B cell (primary cell): ENCODE data around the gene CHD6. TPM values are rescaled to one million over a fixed set of nuclear protein-coding genes. Genes with fewer than 3 reads are reported as not detected.

Experiments
- ATAC-seq: fragments of 200-7000 bp; cut with Tn5 transposase; one replicate; pipeline ENCODE4 v1.10.0; 2021; ENCODE audit warnings: low read depth, mild to moderate bottlenecking, moderate number of reproducible peaks, moderate library complexity
- CTCF ChIA-PET: fragments of 350-600 bp; sonication (Branson Sonifier 250); formaldehyde crosslinking; loops from one replicate; lab custom pipeline; 2021; ENCODE audit warnings: antibody characterized with exemption, inconsistent platforms; lab: Charles Lee
- POLR2A ChIA-PET: fragments of 350-600 bp; sonication (Branson Sonifier 250); formaldehyde crosslinking; loops from one replicate; lab custom pipeline; 2021; ENCODE audit warnings: antibody characterized with exemption; lab: Charles Lee
- DNase-seq: peaks from one replicate; pipeline ENCODE4 v3.0.0; 2013
- H2AFZ ChIP-seq: 2 replicates; pipeline ENCODE4 v1.6.1; 2012; ENCODE audit warnings: mild to moderate bottlenecking, low read depth, low read length; ENCODE audit not compliant: insufficient read depth, poor library complexity, severe bottlenecking
- H3K27ac ChIP-seq, 2 donors: 1 replicate in 1 of 2; 2 replicates in 1 of 2; pipeline ENCODE4 v1.5.1; 2012 to 2013; ENCODE audit warnings: low read length in 2 of 2, mild to moderate bottlenecking in 2 of 2, moderate library complexity in 1 of 2
- H3K27me3 ChIP-seq, 4 experiments: fragments of 200-600 bp in 1 of 4; sonication (generic) in 1 of 4; replicated peaks in 1 of 4; 1 replicate in 2 of 4; 2 replicates in 2 of 4; pipeline versions ENCODE4 v1.6.1 to v1.7.0; 2013 to 2016; ENCODE audit warnings: low read length in 3 of 4, mild to moderate bottlenecking in 2 of 4, mixed read lengths in 1 of 4, moderate library complexity in 1 of 4; ENCODE audit not compliant: insufficient read depth in 4 of 4, control insufficient read depth in 3 of 4; ENCODE audit errors: control extremely low read depth in 1 of 4
- H3K36me3 ChIP-seq, 2 experiments: replicated peaks in 1 of 2; 1 replicate in 1 of 2; 2 replicates in 1 of 2; pipeline versions ENCODE4 v1.6.1 to v1.7.1; 2013; ENCODE audit warnings: low read length in 1 of 2; ENCODE audit not compliant: insufficient read depth in 2 of 2, control insufficient read depth in 1 of 2; ENCODE audit errors: control extremely low read depth in 1 of 2, extremely low read depth in 1 of 2
- H3K4me1 ChIP-seq, 2 donors: fragments of 200-600 bp in 1 of 2; sonication (generic) in 1 of 2; 1 replicate in 1 of 2; 2 replicates in 1 of 2; pipeline versions ENCODE4 v1.5.1 to v1.6.1; 2013 to 2017; ENCODE audit warnings: low read length in 2 of 2; ENCODE audit not compliant: control insufficient read depth in 2 of 2, insufficient read depth in 2 of 2
- H3K4me2 ChIP-seq: replicated peaks from 2 replicates; pipeline ENCODE3; 2012; ENCODE audit warnings: mild to moderate bottlenecking, low read depth, low read length; ENCODE audit not compliant: poor library complexity, severe bottlenecking
- H3K4me3 ChIP-seq, 5 experiments: fragments of 200-600 bp in 1 of 5; sonication (generic) in 1 of 5; 1 replicate in 3 of 5; 2 replicates in 2 of 5; pipeline versions ENCODE4 v1.5.1 to v1.7.0; 2011 to 2016; ENCODE audit warnings: low read length in 4 of 5, mild to moderate bottlenecking in 4 of 5, low read depth in 2 of 5, control low read depth in 1 of 5, moderate library complexity in 1 of 5; ENCODE audit not compliant: insufficient read depth in 1 of 5; ENCODE audit errors: control extremely low read depth in 1 of 5, extremely low read depth in 1 of 5
- H3K79me2 ChIP-seq: fragments of 200-600 bp; sonication (generic); one replicate; pipeline ENCODE4 v1.6.0; 2016; ENCODE audit warnings: low read length; ENCODE audit not compliant: control insufficient read depth, insufficient read depth
- H3K9ac ChIP-seq: fragments of 200-600 bp; sonication (generic); 2 replicates; pipeline ENCODE4 v1.6.1; 2017; ENCODE audit warnings: mild to moderate bottlenecking, low read length, moderate library complexity
- H3K9me3 ChIP-seq, 3 donors: one replicate each; pipeline versions ENCODE4 v1.6.1 to v1.7.1; 2013; ENCODE audit warnings: low read length in 2 of 3; ENCODE audit not compliant: control insufficient read depth in 2 of 3, insufficient read depth in 1 of 3; ENCODE audit errors: control extremely low read depth in 1 of 3
- H4K20me1 ChIP-seq: 2 replicates; pipeline ENCODE4 v1.6.0; 2012; ENCODE audit warnings: mild to moderate bottlenecking, low read length; ENCODE audit not compliant: insufficient read depth, control insufficient read depth, poor library complexity, severe bottlenecking
- H3K27ac Mint-ChIP-seq: one replicate; pipeline ENCODE4 v1.8.0; 2021; ENCODE audit warnings: mixed read lengths
- H3K27me3 Mint-ChIP-seq: one replicate; pipeline ENCODE4 v1.8.0; 2021; ENCODE audit warnings: mixed read lengths
- H3K4me1 Mint-ChIP-seq: one replicate; pipeline ENCODE4 v1.8.0; 2021; ENCODE audit warnings: mixed read lengths
- H3K4me3 Mint-ChIP-seq: one replicate; pipeline ENCODE4 v1.8.0; 2021; ENCODE audit warnings: mixed read lengths
- H3K9me3 Mint-ChIP-seq: one replicate; pipeline ENCODE4 v1.8.0; 2022; ENCODE audit warnings: mixed read lengths; ENCODE audit not compliant: insufficient read depth
- CTCF ChIP-seq: fragments of 200-600 bp; IDR thresholded peaks from one replicate; pipeline ENCODE4 v1.8.0; 2022; ENCODE audit warnings: antibody characterized with exemption, mild to moderate bottlenecking
- EZH2 ChIP-seq: IDR thresholded peaks from 2 replicates; pipeline ENCODE4 v1.6.1; 2012; ENCODE audit warnings: borderline replicate concordance, low read depth, mild to moderate bottlenecking, moderate library complexity, low read length; ENCODE audit not compliant: insufficient read depth, poor library complexity, severe bottlenecking
- WGBS: methylation state at CpG from one replicate; pipeline ENCODE4 v1.1.5; 2013; ENCODE audit warnings: missing lambda C conversion rate; ENCODE audit not compliant: insufficient coverage; 5-methylcytosine and 5-hydroxymethylcytosine counted together
- intact Hi-C: fragments of 100-400 bp; cut with micrococcal nuclease; formaldehyde crosslinking; loops from one replicate; pipeline ENCODE4 v1.10.0; 2022
- polyA plus RNA-seq: library from polyadenylated mRNA; depleted of rRNA; stranded (reverse); fragments of >200 nt; gene quantifications from 2 replicates; pipeline ENCODE4 v1.2.3, GENCODE V29; 2012
- total RNA-seq, 2 donors: library from RNA; stranded (reverse); fragments of 120-200 nt in 1 of 2; gene quantifications; 1 replicate in 1 of 2; 2 replicates in 1 of 2; pipeline versions ENCODE4 v1.2.3 to v1.2.4, GENCODE V29; 2013 to 2022

CHD6 gene
- total and polyA plus RNA-seq, 2 donors (not counting 1 experiment from before 2014, with no cell fraction given): 10.3 to 117 TPM

- no peak for DNase-seq
- no peaks in the 10 kb centered on the region for H3K27me3 Mint-ChIP-seq
- no peak for ATAC-seq
- Histone ChIP-seq H3K4me1 (no peaks in the 10 kb centered on the region), H2AFZ (no peak overlapping the region), H3K79me2 (peaks cover 3% of the 10 kb centered on the region), H4K20me1 (peaks cover 10% of the 10 kb centered on the region), H3K9ac (no peak overlapping the region), H3K9me3 (peaks cover 3 to 8% (median 3%) of the 10 kb centered on the region in 3 donors), H3K27me3 (no peaks in the 10 kb centered on the region), H3K4me2 (no peak overlapping the region), H3K27ac (no peak overlapping the region), H3K36me3 (peaks cover 15 to 39% of the 10 kb centered on the region in 2 experiments), H3K4me3 (no peak overlapping the region)
- peaks cover 3% of the 10 kb centered on the region for H3K9me3 Mint-ChIP-seq
- intact Hi-C loops: no loop called here
- TF ChIP-seq CTCF (no peak), EZH2 (no peak)
- ChIA-PET CTCF (no interaction called here), POLR2A (no interaction called here)
- H3K4me3 Mint-ChIP-seq: no peak overlapping the region
- no peak overlapping the region for H3K27ac Mint-ChIP-seq
- 100% methylated on average over 3 of the region's 5 CpGs for WGBS
- no peaks in the 10 kb centered on the region for H3K4me1 Mint-ChIP-seq
Measured at GRCh38 chr20:41507436-41507835, 110.7 kb downstream of the CHD6 start.

- H3K4me3 ChIP-seq: no peak overlapping the region
- no peak overlapping the region for H3K9ac ChIP-seq
- H3K79me2 ChIP-seq: peaks cover under 1% of the 10 kb centered on the region
- no peak overlapping the region for H3K27ac ChIP-seq
- no peak overlapping the region for H2AFZ ChIP-seq
- H3K4me1 ChIP-seq: no peaks in the 10 kb centered on the region
- WGBS: 100% methylated on average over 3 of the region's 4 CpGs
- peaks cover 10% of the 10 kb centered on the region for H4K20me1 ChIP-seq
- Mint-ChIP-seq H3K27me3 (no peaks in the 10 kb centered on the region), H3K27ac (no peak overlapping the region), H3K4me1 (no peaks in the 10 kb centered on the region), H3K9me3 (peaks cover 3% of the 10 kb centered on the region), H3K4me3 (no peak overlapping the region)
- ATAC-seq (no peak), DNase-seq (no peak)
- ChIA-PET POLR2A (no interaction called here), CTCF (no interaction called here)
- TF ChIP-seq CTCF (no peak), EZH2 (no peak)
- peaks cover 8 to 31% of the 10 kb centered on the region in 2 experiments for H3K36me3 ChIP-seq
- intact Hi-C loops: no loop called here
- peaks cover 3 to 8% (median 3%) of the 10 kb centered on the region in 3 donors for H3K9me3 ChIP-seq
- H3K27me3 ChIP-seq: no peaks in the 10 kb centered on the region
- no peak overlapping the region for H3K4me2 ChIP-seq
Measured at GRCh38 chr20:41506192-41506915, 111.8 kb downstream of the CHD6 start.
